Ishikawa (cell line): ENCODE measurements around the gene HK2.

Source experiments
- CREB1 ChIP-seq: IDR thresholded peaks from 2 replicates; pipeline ENCODE4 v1.6.1; 2012; ENCODE audit warnings: low read depth
- EP300 ChIP-seq: IDR thresholded peaks from 2 replicates; pipeline ENCODE4 v1.6.1; 2012; ENCODE audit warnings: borderline replicate concordance
- FOXM1 ChIP-seq: IDR thresholded peaks from 2 replicates; pipeline ENCODE4 v1.6.1; 2012; ENCODE audit warnings: low read depth, borderline replicate concordance
- RAD21 ChIP-seq: IDR thresholded peaks from 2 replicates; pipeline ENCODE4 v1.6.1; 2012; ENCODE audit warnings: low read depth
- TEAD4 ChIP-seq: IDR thresholded peaks from 2 replicates; pipeline ENCODE4 v1.6.1; 2012
- YY1 ChIP-seq: IDR thresholded peaks from 2 replicates; pipeline ENCODE4 v1.6.1; 2012; ENCODE audit warnings: low read depth
- TF ChIP-seq, protein P1 (sequence below): IDR thresholded peaks from 2 replicates; pipeline ENCODE4 v1.6.1; 2012
- TF ChIP-seq, protein P2 (sequence below): IDR thresholded peaks from 2 replicates; pipeline ENCODE4 v1.6.1; 2012; ENCODE audit warnings: low read depth, mild to moderate bottlenecking

DNA sequence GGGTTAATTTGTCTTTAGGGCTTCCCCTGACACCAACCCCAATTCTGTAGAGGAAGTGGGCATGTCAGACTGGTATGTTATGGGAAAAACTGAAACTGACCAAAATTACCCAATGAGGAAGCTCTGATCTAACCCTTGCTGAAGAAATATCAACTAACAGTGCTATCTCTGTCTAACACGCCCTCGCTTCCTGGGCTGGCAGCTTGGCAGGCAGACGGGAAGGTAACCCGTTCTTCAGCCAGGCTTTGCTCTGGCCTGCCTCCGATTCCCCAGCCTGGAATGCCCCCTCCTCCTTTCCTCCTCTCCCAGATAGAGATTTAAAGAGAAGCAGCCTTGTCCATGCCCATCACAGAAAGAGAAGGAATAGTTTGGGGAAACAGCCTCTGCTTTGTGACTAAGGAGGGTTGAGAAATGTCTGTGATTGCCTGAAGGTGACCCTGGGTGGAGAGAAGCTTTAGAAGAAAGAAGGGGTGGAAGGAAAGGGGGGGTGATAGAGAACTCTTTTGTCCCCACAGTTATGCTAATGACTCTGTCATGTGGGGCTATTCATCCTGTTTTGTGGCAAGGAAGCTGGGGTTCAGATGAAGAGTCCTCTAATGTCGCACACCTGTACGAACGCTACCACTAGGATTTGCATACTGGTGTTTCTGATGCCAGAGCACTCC lies 15.4 kb downstream of the HK2 start:
- no peak for TF ChIP-seq YY1
- no peak for TF ChIP-seq EP300
- TF ChIP-seq CREB1, result no peak
- TF ChIP-seq FOXM1, result no peak
- TF ChIP-seq, protein P1, sequence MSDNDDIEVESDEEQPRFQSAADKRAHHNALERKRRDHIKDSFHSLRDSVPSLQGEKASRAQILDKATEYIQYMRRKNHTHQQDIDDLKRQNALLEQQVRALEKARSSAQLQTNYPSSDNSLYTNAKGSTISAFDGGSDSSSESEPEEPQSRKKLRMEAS, result no peak
- TF ChIP-seq RAD21, result no peak
- no peak for TF ChIP-seq TEAD4
- TF ChIP-seq, protein P2, sequence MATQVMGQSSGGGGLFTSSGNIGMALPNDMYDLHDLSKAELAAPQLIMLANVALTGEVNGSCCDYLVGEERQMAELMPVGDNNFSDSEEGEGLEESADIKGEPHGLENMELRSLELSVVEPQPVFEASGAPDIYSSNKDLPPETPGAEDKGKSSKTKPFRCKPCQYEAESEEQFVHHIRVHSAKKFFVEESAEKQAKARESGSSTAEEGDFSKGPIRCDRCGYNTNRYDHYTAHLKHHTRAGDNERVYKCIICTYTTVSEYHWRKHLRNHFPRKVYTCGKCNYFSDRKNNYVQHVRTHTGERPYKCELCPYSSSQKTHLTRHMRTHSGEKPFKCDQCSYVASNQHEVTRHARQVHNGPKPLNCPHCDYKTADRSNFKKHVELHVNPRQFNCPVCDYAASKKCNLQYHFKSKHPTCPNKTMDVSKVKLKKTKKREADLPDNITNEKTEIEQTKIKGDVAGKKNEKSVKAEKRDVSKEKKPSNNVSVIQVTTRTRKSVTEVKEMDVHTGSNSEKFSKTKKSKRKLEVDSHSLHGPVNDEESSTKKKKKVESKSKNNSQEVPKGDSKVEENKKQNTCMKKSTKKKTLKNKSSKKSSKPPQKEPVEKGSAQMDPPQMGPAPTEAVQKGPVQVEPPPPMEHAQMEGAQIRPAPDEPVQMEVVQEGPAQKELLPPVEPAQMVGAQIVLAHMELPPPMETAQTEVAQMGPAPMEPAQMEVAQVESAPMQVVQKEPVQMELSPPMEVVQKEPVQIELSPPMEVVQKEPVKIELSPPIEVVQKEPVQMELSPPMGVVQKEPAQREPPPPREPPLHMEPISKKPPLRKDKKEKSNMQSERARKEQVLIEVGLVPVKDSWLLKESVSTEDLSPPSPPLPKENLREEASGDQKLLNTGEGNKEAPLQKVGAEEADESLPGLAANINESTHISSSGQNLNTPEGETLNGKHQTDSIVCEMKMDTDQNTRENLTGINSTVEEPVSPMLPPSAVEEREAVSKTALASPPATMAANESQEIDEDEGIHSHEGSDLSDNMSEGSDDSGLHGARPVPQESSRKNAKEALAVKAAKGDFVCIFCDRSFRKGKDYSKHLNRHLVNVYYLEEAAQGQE, result no peak
